Cardiac muscle cell (in vitro differentiated cells and primary cell): ENCODE results near the gene SPP1. TPM values are rescaled to one million over a fixed set of nuclear protein-coding genes. Genes with fewer than 3 reads are reported as not detected.

ENCODE experiments used
- DNase-seq, 2 donors: peaks; one replicate each; pipeline versions ENCODE4 v3.0.0 to v3.0.0-alpha.2; 2010 to 2017; ENCODE audit warnings: low read depth in 1 of 2, low spot score in 1 of 2
- H3K27ac ChIP-seq: fragments of 200-600 bp; sonication (generic); 2 replicates; pipeline ENCODE4 v1.5.1; 2016
- H3K27me3 ChIP-seq: fragments of 200-600 bp; sonication (generic); 2 replicates; pipeline ENCODE4 v1.6.0; 2016; ENCODE audit warnings: control low read depth
- H3K36me3 ChIP-seq: fragments of 200-600 bp; sonication (generic); 2 replicates; pipeline ENCODE4 v1.5.1; 2016; ENCODE audit warnings: control low read depth
- H3K4me1 ChIP-seq: fragments of 200-600 bp; sonication (generic); 2 replicates; pipeline ENCODE4 v1.8.1; 2017; ENCODE audit warnings: low read depth, mild to moderate bottlenecking, mixed run types
- H3K4me3 ChIP-seq: fragments of 200-600 bp; sonication (generic); 2 replicates; pipeline ENCODE4 v1.5.1; 2016; ENCODE audit warnings: mild to moderate bottlenecking
- H3K9me3 ChIP-seq: fragments of 200-600 bp; sonication (generic); 2 replicates; pipeline ENCODE4 v1.5.1; 2017; ENCODE audit warnings: low read depth, mild to moderate bottlenecking, control low read depth
- polyA plus RNA-seq: library from polyadenylated mRNA; unstranded; fragments of >200 nt; fragmentation: Nextera tagmentation; extraction: Ambion mirVana; gene quantifications from 2 replicates; pipeline ENCODE4 v1.2.1, GENCODE V29; 2016
- total RNA-seq: library from RNA; depleted of rRNA; stranded (reverse); fragments of >200 nt; gene quantifications from 2 replicates; pipeline ENCODE4 v1.2.3, GENCODE V29; 2016
- TF ChIP-seq, protein P1 (sequence below): IDR thresholded peaks from 2 replicates; pipeline ENCODE4 v1.5.1; 2012; ENCODE audit warnings: low read depth, mild to moderate bottlenecking, low read length

SPP1 gene
- total RNA-seq (0.12 and 0.25 TPM in 2 replicates), polyA plus RNA-seq (0.54 TPM in 1 of 2 replicates, not detected in the other)

DNA sequence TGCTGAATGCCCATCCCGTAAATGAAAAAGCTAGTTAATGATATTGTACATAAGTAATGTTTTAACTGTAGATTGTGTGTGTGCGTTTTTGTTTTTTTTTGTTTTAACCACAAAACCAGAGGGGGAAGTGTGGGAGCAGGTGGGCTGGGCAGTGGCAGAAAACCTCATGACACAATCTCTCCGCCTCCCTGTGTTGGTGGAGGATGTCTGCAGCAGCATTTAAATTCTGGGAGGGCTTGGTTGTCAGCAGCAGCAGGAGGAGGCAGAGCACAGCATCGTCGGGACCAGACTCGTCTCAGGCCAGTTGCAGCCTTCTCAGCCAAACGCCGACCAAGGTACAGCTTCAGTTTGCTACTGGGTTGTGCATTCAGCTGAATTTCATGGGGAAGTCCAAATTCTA, at the start of gene SPP1:
Gene SPP1, plus strand, starts transcription at position 249 of the 400 bp plus-strand sequence. CDS start 1,182 bp downstream, outside the sequence.
- TF ChIP-seq, protein P1, sequence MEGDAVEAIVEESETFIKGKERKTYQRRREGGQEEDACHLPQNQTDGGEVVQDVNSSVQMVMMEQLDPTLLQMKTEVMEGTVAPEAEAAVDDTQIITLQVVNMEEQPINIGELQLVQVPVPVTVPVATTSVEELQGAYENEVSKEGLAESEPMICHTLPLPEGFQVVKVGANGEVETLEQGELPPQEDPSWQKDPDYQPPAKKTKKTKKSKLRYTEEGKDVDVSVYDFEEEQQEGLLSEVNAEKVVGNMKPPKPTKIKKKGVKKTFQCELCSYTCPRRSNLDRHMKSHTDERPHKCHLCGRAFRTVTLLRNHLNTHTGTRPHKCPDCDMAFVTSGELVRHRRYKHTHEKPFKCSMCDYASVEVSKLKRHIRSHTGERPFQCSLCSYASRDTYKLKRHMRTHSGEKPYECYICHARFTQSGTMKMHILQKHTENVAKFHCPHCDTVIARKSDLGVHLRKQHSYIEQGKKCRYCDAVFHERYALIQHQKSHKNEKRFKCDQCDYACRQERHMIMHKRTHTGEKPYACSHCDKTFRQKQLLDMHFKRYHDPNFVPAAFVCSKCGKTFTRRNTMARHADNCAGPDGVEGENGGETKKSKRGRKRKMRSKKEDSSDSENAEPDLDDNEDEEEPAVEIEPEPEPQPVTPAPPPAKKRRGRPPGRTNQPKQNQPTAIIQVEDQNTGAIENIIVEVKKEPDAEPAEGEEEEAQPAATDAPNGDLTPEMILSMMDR: no peak
- Histone ChIP-seq H3K27ac (no peak within 1 kb of the TSS), H3K4me1 (no peaks in the 10 kb centered on the region), H3K36me3 (no peaks in the 10 kb centered on the region), H3K9me3 (no peaks in the 10 kb centered on the region), H3K27me3 (no peaks in the 10 kb centered on the region), H3K4me3 (no peak within 1 kb of the TSS)
- peak; percentile 9 to 28 for DNase-seq

DNA sequence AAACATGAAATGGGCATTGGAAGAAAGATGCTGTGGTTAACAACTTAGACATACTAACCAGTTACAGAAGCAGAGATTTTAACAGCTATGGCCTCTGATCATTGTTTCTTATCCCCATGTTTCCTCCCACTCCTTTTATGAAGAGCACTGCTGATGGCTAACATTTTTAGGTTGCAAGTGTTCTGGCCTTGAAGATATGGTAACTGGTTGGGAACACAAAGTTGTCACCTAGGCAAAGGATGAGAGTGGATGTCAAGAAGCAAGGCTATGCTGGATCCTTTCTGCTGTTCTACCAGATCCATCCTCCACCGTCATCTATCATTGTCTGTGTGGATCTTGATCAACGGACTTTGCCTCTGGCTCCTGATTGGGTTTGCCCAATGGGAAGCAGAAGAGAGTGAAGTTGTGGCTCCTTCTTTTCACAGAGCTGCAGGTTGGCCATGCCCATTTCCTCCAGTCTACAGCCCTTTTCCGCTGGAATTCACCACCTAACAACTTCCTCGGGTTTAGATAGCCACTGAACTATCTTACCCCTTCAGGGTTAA, 48.9 kb upstream of the SPP1 start:
- TF ChIP-seq, protein P1: no peak
- Histone ChIP-seq H3K4me1 (no peaks in the 10 kb centered on the region), H3K27me3 (peaks cover 11% of the 10 kb centered on the region), H3K36me3 (no peaks in the 10 kb centered on the region), H3K9me3 (no peaks in the 10 kb centered on the region), H3K4me3 (no peak overlapping the region), H3K27ac (no peak overlapping the region)
- no peak for DNase-seq

DNA sequence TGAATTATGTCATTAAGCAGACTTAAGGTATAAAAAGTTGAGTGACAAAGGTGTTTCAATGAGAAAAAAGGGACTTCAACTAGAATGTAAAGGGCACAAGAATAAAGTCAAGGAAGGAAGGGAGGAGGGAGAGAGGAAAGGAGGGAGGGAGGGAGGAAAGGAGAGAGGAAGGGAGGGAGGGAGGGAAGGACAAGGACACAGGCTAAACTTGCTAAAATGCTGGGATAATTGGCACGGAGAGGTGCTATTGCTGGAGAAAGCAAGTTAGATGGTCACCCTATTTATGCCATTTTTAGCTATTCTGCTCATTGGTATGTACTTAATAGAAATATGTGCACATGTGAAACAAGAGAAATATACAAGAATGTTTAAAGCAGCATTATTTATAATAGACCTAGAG, 44.9 kb upstream of the SPP1 start:
- H3K27me3 ChIP-seq: no peaks in the 10 kb centered on the region
- no peaks in the 10 kb centered on the region for H3K4me1 ChIP-seq
- TF ChIP-seq, protein P1: no peak
- no peak overlapping the region for H3K27ac ChIP-seq
- no peak for DNase-seq
- no peak overlapping the region for H3K4me3 ChIP-seq
- no peaks in the 10 kb centered on the region for H3K36me3 ChIP-seq
- H3K9me3 ChIP-seq: no peaks in the 10 kb centered on the region

DNA sequence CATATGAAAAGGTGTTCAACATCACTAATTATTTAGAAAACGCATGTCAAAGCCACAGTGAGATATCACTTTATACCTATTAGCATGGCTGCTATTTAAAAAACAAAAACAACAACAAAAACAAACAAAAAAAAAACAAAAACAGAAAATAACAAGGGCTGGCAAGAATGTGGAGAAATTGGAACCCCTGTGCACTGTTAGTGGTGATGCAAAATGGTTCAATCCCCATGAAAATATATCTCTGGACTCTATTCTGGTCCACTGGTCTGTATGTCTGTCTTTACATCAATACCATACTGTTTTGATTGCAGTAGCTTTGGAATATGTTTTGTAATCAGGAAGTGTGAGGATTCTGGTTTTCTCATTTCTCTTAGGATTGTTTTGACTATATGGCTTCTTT, 43.6 kb upstream of the SPP1 start:
- Histone ChIP-seq H3K27ac (no peak overlapping the region), H3K4me1 (no peaks in the 10 kb centered on the region), H3K27me3 (no peaks in the 10 kb centered on the region), H3K9me3 (no peaks in the 10 kb centered on the region), H3K4me3 (no peak overlapping the region), H3K36me3 (no peaks in the 10 kb centered on the region)
- TF ChIP-seq, protein P1: no peak
- no peak for DNase-seq

DNA sequence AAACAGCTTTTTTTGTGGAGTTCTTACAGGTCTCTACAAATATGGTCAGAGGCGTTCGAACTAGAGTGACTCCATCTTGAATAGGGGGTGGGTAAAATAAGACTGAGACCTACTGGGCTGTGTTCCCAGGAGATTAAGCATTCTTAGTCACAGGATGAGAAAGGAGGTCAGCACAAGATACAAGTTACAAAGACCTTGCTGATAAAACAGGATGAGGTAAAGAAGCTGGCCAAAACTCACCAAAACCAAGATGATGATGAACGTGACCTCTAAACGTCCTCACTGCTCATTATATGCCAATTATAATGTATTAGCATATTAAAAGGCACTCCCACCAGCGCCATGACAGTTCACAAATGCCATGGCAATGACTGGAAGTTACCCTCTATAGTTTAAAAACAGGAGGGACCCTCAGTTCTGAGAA, 42.8 kb upstream of the SPP1 start:
- no peaks in the 10 kb centered on the region for H3K4me1 ChIP-seq
- H3K36me3 ChIP-seq: no peaks in the 10 kb centered on the region
- TF ChIP-seq, protein P1: no peak
- H3K4me3 ChIP-seq: no peak overlapping the region
- H3K9me3 ChIP-seq: no peaks in the 10 kb centered on the region
- DNase-seq: no peak
- H3K27ac ChIP-seq: no peak overlapping the region
- no peaks in the 10 kb centered on the region for H3K27me3 ChIP-seq
